GM19324 (cell line): ENCODE results near the gene FBXL17.

Source experiments
- ATAC-seq: cut with Tn5 transposase; IDR thresholded peaks from one replicate; pipeline ENCODE4 v1.9.1; 2021; ENCODE audit warnings: mild to moderate bottlenecking, moderate library complexity; ENCODE audit not compliant: unreplicated experiment, low FRiP score

The FBXL17 gene

DNA sequence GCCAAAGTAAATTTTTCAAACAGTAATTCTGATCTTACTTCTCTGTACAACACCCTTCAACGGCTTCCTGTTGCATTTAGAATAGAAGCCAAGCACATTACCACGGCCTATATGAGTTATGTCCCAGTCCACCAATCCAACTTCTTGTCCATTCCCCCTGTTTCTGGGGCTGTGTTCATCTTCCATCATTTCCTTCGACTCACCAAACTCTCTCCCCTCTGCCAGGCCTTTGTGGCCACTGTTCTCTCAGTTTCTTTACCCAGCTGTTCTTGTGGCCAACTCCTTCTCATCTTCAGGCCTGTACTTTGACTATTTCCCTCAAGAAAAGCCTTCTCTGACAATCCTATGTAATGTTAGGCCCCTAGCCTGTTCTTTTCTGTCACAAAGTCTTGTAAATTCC is 451.8 kb downstream of the FBXL17 start:
- ATAC-seq = no peak

DNA sequence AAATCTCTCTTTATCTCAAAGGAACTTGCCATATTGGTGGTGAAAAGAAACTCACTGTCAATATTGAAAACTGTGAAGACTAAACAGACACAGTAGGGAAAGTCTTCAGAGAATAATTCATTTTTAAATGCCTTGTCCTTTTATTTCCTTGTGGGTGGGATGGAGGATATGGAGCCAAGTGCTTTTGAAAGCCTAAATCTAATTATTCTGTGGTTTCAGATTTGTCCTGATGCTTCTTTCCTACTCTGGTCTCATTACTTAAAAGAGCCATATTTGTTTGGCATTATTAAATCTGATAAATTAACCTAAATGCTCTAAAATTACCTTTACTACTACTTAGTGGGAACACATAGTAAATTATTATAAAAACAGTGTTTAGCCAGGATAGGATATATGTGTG is 452.8 kb downstream of the FBXL17 start:
- no peak for ATAC-seq

DNA sequence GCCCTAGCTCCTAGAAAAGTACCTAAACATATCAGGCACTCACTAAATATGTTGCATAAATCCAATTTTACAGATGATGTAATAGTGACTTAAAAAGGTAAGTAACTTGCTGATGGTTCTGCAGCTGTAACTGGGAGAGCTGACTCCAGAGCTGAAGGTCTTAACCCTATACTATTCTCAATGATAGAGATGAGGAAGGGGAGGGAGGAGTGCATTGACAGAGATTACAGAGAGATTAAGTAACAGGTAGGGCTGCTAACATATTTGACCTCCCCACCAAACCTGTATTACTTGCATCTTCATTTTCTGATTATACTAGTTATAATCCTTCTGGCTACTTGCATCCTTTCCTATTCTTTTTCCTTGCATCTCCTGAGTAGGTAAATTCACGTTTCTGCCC is 455.8 kb downstream of the FBXL17 start:
- ATAC-seq = no peak

DNA sequence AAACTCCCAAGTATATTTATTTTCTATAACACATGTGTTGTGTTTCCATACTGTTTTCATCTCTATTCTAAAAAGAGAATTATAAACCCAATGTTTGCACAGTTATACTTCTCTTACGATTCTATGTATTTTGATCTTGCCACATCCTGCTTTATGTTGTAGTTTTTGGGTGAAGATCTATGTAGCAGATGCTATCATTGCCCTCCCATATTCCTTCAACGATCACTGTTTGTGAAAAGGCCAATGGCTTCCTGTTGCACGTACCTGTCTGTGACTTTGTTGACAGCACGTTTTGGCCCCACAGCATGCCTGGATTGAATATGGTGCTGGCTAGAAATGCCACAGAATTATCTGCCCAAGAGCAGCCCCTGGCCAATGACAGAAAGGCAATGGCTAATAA is 456.7 kb downstream of the FBXL17 start:
- ATAC-seq = no peak

DNA sequence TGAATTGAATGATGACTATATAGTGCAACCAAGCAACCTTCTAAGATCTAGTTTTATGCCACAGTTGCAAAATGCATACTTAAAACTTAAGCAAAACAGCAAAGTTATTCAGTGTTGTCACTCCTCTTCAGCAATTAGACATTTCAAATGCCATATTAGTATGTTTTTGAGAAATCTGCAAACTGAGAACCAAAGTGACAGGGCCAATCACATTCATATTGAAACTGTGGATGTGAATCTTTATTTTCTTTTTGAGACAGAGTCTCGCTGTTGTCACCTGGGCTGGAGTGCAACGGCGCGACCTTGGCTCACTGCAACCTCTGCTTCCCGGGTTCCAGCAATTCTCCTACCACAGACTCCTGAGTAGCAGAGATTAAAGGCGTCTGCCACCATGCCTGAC is 461.9 kb downstream of the FBXL17 start:
- ATAC-seq = no peak

DNA sequence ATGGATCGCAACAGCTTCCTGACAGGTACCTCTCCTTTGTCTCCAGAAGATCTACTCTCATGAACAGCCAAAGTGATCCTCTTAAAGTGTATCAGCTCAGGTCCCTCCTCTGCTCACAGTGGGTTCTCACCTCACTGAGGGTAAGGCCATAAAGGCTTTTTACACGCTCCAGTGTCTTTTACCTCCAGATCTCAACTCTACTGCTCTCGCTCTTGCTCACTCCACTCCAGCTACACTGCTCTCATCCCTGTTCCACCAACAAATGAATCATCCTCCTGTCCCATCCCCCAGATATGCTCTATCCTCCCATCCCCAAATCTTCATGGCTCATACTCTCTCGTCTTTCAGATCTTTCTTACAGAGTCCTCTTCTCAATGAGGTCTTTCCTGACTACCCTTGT is 462.5 kb downstream of the FBXL17 start:
- ATAC-seq = no peak

DNA sequence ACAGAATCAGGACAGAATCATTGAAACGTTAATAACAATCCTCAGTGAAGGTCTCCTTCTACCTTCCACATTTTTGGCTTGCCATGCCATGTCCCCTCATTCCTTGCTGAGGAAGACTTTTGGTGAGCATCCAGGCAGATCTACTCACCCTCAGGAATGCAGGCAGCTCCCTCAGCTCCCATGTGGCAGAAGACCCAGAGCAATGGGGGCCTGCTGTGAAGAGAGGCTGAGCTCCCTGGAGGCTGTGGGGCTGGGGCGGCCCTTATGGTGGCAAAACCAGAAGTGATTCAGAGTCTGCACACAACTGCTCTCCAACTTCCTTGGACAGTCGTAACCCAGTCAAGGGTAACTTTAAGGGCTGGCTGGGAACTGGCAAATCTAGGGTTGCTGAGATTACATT is 463.9 kb downstream of the FBXL17 start:
- no peak for ATAC-seq

DNA sequence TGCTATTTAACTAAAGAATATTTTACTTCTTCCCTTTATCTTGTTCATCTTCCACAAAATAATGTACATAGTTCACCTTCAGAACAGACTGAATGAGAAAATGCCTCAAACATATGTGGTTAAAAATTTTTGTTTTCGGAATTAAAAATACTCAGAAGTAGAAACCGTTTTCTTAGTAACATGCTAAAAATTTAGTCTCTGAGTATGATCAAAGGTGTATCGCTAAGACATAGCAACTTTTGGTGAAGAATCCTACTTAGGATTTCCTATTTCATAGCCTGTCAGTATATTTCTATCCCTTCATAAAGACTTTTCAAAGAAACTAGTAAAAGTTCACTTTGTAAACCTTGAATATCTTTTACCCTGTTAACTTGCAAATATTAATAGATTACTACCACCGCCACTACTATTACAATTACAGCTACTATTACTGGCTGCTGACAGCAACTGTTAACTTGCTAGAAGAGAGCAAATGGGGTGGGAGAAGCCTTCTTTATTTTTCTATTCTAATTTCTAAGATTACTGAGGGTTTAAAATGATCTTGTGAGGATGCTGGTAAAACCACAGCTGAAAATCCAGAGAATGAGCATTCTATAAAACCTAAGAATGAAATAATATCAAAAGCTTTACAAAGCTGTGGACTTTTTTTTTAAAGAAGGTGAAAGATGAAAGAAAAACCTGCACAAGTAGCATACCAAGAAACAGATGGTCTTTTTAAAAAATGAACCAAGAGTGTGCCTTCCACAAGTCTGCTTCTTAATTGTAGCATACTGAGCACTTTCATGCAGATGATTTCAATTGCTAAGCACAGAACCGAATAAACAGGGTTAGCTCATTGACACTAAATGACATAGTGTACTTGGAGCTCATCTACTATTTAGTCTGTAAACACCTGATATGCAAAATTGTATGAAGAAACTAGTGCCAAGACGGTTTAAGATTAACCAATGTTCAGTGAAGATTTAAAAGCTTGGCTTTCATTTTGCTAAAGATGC is 464.9 kb downstream of the FBXL17 start:
- peak; percentile 38 for ATAC-seq

DNA sequence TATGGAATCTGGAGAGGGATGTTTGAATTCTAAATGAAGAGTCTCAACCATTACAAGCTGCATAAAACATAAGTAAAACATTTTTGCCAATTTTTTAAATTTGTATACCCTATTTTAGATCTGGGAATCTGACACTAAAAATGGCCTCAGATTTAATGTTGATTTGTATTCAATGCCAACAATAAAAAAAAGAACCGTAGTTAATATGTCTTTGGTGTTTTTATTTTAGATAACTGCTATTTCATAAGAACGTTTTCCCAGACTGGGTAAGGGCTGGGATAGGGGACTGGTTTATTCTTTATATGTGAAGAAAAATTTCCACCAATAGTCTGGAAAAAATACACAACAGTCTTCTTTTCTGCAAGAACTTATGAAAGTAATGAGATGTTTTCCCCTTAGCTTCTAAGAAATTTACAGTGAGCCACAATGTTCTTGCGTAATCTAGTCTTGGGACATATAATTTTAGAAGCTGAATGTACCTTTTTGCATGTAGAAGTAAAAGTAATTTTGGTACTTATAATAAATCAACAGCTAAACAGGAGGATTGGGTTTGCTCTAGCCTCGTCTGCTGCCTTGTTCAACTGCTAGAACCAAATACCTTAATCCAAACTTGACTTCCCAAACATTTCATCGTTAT is 466.6 kb downstream of the FBXL17 start:
- ATAC-seq = no peak

DNA sequence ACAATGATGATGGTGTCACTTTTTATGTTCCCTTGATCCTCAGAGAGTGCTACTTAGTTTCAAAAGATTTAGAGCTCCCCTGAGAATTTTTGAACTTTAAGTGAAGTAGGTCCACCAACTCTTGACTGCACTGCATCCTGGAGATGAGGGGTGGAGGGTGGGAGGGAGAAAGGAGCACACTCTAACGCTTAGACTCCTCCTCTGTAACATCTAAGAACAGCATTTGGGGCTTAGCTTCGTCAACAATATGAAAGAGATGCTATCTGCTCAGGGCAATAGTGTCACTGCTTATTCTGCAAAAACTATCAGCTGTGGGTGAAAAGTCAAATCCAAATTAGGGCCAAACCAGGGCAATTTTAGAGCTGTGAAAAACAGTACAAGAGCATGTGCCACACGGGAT is 468.4 kb downstream of the FBXL17 start:
- ATAC-seq = no peak

DNA sequence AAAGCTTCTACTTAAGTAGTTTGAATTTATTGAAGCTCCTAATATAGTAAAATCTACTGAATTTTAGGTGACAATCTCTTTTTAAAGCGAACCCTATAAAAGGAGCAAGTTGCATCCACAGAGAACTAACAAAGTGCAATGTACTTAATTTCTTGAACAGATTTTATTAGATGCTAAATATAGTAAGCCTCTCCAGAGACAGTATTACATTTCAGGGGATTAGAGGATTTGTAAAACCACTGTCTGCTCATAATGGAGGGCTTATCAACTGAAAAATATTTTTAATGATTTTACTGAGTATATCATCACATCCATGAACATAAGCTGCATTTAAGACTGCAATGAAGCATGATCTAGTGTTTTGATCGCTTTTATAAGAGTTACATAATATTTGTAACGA is 481.2 kb downstream of the FBXL17 start:
- ATAC-seq = no peak

DNA sequence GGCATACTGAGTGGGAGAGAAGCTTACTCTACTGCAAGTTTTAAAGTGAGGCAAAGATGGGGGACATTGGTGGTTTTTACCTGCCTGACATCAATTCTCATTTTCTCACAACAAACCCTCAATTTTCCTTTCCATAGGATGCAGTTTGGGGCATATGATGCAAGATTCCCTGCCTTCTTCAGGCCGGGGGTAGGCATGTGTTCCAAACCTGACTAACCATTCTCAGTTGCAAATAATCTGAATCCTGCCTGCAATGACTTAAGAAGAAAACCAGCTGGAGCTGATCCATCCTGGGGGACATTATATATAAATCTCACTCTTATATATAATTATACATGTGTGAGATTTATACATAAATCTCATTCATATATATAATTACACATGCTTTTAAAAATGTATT is 487.5 kb downstream of the FBXL17 start:
- ATAC-seq = no peak

DNA sequence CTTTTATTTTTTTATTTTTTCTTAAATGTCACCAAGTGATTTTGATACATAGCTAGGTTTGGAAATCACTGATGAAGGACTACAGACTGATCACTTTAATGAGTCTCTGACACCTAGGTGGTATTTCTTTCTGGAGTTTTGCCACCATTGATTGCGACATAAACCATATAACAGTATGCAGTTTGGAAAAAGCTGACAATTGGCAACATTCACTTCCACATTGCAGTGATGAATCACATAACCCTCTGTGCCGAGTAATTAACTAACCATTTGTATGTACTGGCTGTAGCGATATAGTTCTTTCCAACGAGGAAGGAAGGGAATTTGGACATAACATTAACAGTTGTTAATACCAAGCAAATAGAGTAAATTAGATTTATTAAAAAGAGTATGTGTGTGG is 488.3 kb downstream of the FBXL17 start:
- ATAC-seq = no peak

DNA sequence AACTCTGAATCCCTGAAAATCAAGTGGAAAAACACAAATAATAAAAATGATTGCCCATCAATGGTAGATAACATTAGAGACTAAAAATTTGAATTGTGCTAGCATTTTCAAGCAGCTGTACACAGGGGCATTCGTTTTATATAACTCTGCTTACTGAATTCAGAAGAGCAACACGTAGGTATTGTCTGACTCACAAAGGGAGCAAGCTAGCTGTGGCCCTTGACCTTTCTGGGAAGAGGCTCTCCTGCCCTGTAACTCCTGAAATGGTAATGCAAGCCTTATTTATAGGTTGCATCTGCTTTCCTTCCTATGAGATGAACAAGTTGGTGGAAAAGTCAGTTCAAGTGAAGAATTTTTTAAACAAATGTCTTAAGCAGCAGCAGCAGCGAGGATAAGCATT is 492.5 kb downstream of the FBXL17 start:
- no peak for ATAC-seq

DNA sequence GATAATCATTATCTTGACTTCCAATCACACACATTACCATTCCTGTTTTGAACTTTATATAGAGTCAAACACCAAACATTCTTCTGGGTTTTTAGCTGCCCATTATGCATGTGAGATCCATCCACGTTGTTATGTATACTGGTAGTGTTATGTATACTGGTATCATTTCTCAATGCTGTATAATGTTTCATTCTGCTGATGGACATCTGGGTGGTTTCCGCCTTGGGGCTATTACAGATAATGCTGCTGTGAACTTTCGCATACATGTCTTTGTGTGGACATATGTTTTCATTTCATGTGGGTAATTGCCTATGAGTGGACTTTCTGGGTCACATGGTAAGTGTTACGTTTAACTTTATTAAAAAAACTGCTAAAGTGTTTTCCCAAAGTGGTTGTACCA is 493.4 kb downstream of the FBXL17 start:
- no peak for ATAC-seq

DNA sequence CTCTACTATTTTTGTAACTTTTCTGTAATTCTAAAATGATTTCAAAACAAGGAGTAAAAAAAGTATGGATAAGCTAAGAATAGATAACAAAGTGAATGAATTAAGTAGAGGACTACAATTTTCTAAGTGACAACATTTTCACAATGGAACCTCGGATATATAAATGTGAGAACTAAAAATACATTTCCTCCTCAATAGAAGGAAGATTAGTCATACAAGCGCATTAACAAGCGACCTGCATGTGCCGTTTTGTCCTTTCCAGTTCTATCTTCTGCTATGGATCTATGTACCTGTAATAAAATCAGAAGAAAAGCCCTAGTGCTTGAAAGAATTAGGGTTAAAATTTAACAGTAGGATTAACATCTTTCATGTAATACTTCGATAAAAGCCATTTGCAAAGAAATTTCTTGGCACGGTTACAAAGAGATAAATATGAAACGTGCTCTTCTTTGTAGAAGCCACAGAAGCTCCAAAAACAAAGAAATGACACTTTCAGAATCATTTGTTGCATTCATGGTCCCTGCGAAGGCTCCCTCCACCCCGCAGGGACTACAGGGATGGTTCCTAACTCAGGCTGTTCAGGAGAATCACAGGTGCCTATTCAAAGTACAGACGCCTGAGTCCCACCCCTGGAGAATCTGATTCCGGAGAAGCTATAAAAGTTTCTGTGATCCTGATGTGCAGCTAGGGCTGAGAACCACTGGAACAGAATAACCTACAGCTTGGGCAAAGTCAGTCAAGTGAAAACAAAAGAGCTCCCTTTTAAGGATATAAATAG is 494.5 kb downstream of the FBXL17 start:
- ATAC-seq = no peak

DNA sequence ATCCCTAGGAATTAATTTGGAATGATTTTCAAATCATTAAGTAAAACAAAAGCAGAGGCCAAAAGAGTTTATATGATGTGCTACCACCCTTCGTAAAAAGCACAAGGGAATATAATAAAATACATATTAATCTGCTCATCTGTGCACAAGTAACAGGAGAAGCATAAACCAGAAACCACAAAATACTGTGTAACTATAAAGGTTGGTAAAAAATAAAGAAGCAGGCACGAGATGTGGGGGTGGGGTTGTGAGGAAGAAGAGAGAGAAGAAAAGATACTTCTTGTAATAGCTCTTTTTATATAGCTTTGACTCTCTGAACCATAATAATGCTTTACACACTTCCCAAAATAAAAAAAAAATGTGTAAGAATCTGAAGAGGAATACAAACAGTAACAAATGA is 496.3 kb downstream of the FBXL17 start:
- ATAC-seq = no peak

DNA sequence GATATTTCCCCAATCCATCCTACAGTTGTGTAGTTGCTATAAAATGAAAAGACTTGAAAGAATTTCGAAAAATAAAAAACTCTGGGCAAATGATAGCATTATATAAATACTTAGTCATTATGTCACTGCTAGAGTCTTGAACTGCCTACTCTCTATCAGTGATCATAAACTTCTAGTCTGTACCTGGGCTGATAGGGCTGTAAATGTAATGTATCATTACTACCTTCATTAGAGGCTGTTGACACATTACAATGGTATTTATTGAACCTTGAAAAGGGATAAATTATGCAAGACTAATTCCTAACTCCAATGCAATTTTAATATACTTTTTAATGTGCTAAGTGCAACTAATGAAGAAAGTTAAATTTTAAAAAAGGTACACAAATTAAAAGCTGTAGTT is 497.0 kb downstream of the FBXL17 start:
- no peak for ATAC-seq

DNA sequence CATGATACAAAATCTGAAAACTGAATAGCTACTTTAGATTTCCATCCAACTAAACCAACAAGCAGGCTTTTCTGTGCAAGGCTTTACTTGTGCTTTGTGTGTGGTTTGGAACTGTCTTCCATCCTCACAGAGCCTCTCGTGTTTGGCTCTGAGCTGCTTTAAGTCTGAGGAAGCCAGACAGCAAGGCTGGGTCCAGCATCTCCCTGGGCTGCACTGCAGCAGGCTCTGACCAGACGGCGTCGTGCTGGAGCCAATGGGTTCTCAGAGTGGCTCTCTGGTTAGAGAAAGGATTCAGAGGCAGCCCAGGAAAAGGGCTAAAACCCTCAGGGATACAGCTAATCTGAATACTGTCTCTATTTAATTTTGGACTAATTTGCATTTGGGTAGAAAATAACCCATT is 503.2 kb downstream of the FBXL17 start:
- no peak for ATAC-seq

DNA sequence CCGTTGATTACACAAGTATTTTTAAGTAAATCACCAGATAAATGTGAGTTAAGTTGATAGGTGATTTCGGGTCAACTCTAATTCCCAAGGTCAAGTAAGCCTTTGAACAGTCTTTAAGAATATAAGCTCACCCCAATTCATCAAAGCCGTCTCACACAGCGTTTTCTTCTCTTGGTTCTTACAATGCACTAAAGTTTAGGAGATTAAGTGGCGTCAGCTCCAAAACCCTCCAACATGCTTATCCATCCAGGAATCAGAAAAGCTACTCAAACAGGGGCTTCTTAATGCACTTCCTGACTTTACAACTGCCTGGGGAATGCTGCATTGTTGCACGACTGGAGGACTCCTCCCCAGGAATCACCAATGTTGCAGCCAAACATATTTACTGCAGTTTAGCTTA is 505.0 kb downstream of the FBXL17 start:
- no peak for ATAC-seq

DNA sequence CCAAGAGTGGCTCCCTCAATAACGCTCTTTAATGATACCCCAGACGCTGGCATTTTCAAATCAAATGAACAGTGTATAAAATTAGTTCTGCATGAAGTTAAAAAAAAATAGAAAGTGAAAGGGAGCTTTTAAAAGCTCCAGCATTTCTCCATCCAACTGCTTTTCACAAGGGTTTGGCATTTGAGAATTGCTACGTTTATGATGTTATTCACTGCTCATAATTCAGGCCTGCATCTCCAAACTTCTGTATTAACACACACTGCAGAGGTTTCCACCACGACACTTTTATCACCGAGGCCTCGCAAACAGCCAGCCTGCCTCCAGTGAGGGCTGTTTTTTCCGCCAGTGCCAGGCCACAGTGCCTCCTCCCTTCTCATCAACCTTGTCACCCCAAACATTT is 505.6 kb downstream of the FBXL17 start:
- ATAC-seq = no peak
